GM23338 (cell line): ENCODE results near the gene TMEM255B. TPM values are rescaled to one million over a fixed set of nuclear protein-coding genes. Genes with fewer than 3 reads are reported as not detected.

Experiments used
- ATAC-seq: fragments of 200-7000 bp; cut with Tn5 transposase; 3 replicates; pipeline ENCODE4 v1.9.1; 2020
- DNase-seq: peaks from one replicate; pipeline ENCODE4 v3.0.0-alpha.2; 2015; ENCODE audit warnings: low spot score
- H2AFZ ChIP-seq: fragments of 200-600 bp; sonication (generic); 2 replicates; pipeline ENCODE4 v1.8.0; 2016; ENCODE audit warnings: antibody characterized with exemption, mild to moderate bottlenecking, moderate library complexity
- H3F3A ChIP-seq: fragments of 200-600 bp; sonication (generic); replicated peaks from 2 replicates; pipeline ENCODE4 v1.8.0; 2017; ENCODE audit warnings: antibody characterized with exemption, mixed run types, low read depth
- H3K27ac ChIP-seq: fragments of 200-600 bp; sonication (generic); 2 replicates; pipeline ENCODE4 v1.6.1; 2016; ENCODE audit warnings: low read depth
- H3K27me3 ChIP-seq: fragments of 200-600 bp; sonication (generic); 2 replicates; pipeline ENCODE4 v1.8.0; 2016; ENCODE audit warnings: mild to moderate bottlenecking, mixed run types, moderate library complexity; ENCODE audit not compliant: insufficient read depth
- H3K36me3 ChIP-seq: fragments of 200-600 bp; sonication (generic); 2 replicates; pipeline ENCODE4 v1.8.0; 2016; ENCODE audit warnings: mild to moderate bottlenecking; ENCODE audit not compliant: insufficient read depth
- H3K4me1 ChIP-seq: fragments of 200-600 bp; sonication (generic); 2 replicates; pipeline ENCODE4 v1.8.0; 2016; ENCODE audit warnings: mild to moderate bottlenecking, moderate library complexity; ENCODE audit not compliant: insufficient read depth
- H3K4me2 ChIP-seq: fragments of 200-600 bp; sonication (generic); 2 replicates; pipeline ENCODE4 v1.7.1; 2017; ENCODE audit warnings: mixed run types
- H3K4me3 ChIP-seq: fragments of 200-600 bp; sonication (generic); 2 replicates; pipeline ENCODE4 v1.6.1; 2016; ENCODE audit warnings: mixed run types
- H3K79me2 ChIP-seq: fragments of 200-600 bp; sonication (generic); replicated peaks from 2 replicates; pipeline ENCODE4 v1.8.0; 2017; ENCODE audit warnings: mild to moderate bottlenecking; ENCODE audit not compliant: insufficient read depth
- H3K9me2 ChIP-seq: fragments of 200-600 bp; sonication (generic); 2 replicates; pipeline ENCODE4 v1.8.0; 2017; ENCODE audit not compliant: insufficient read depth
- H4K20me1 ChIP-seq: fragments of 200-600 bp; sonication (generic); replicated peaks from 2 replicates; pipeline ENCODE4 v1.8.0; 2017; ENCODE audit warnings: mild to moderate bottlenecking; ENCODE audit not compliant: insufficient read depth
- H3K27ac Mint-ChIP-seq: 2 replicates; pipeline ENCODE4 v1.8.0; 2020; ENCODE audit warnings: inconsistent platforms, mild to moderate bottlenecking, moderate library complexity, mixed read lengths
- H3K27me3 Mint-ChIP-seq: 3 replicates; pipeline ENCODE4 v1.8.0; 2022; ENCODE audit warnings: low read depth, mild to moderate bottlenecking, moderate library complexity, mixed read lengths, inconsistent platforms; ENCODE audit not compliant: insufficient read depth, poor library complexity
- H3K36me3 Mint-ChIP-seq: 3 replicates; pipeline ENCODE4 v1.8.0; 2021; ENCODE audit warnings: low read depth, mild to moderate bottlenecking, inconsistent platforms, moderate library complexity, mixed read lengths
- H3K4me1 Mint-ChIP-seq: 3 replicates; pipeline ENCODE4 v1.8.0; 2020; ENCODE audit warnings: mild to moderate bottlenecking, inconsistent platforms, mixed read lengths
- H3K4me3 Mint-ChIP-seq: 3 replicates; pipeline ENCODE4 v1.8.0; 2021; ENCODE audit warnings: moderate library complexity, mild to moderate bottlenecking, inconsistent platforms, mixed read lengths
- H3K9me3 Mint-ChIP-seq: 3 replicates; pipeline ENCODE4 v1.8.0; 2020; ENCODE audit warnings: moderate library complexity, mild to moderate bottlenecking, inconsistent platforms, mixed read lengths
- CTCF ChIP-seq, 2 experiments: fragments of 200-600 bp in 1 of 2; sonication (generic) in 1 of 2; conservative IDR thresholded peaks; 2 replicates each; pipeline versions ENCODE4 v1.5.1 to v1.6.1; 2016 to 2017; ENCODE audit warnings: antibody characterized with exemption in 2 of 2, low read depth in 2 of 2, mild to moderate bottlenecking in 2 of 2, moderate library complexity in 1 of 2
- ETS1 ChIP-seq: IDR thresholded peaks from 2 replicates; pipeline ENCODE4 v1.6.1; 2016; ENCODE audit warnings: antibody characterized with exemption
- EZH2 ChIP-seq: fragments of 200-600 bp; sonication (generic); IDR thresholded peaks from one replicate; pipeline ENCODE4 v1.8.0; 2017; ENCODE audit warnings: antibody characterized with exemption, mild to moderate bottlenecking, low read depth; ENCODE audit not compliant: unreplicated experiment
- EZH2phosphoT487 ChIP-seq: fragments of 200-600 bp; sonication (generic); IDR thresholded peaks from one replicate; pipeline ENCODE4 v1.8.1; 2018; ENCODE audit warnings: antibody characterized with exemption; ENCODE audit not compliant: unreplicated experiment
- REST ChIP-seq: IDR thresholded peaks from one replicate; pipeline ENCODE4 v1.6.1; 2018; ENCODE audit warnings: antibody characterized with exemption; ENCODE audit not compliant: unreplicated experiment
- STAT1 ChIP-seq: IDR thresholded peaks from one replicate; pipeline ENCODE4 v1.6.1; 2016; ENCODE audit warnings: antibody characterized with exemption; ENCODE audit not compliant: unreplicated experiment
- ZNF114 ChIP-seq: fragments of 250-450 bp; sonication (Bioruptor Pico); IDR thresholded peaks from 2 replicates; pipeline ENCODE4 v1.5.0; 2020; ENCODE audit warnings: mild to moderate bottlenecking, moderate library complexity
- ZNF331 ChIP-seq: fragments of 250-450 bp; sonication (Bioruptor Pico); IDR thresholded peaks from 2 replicates; pipeline ENCODE4 v1.5.0; 2020; ENCODE audit warnings: low read depth, mild to moderate bottlenecking, moderate library complexity
- ZNF462 ChIP-seq: fragments of 250-450 bp; sonication (Bioruptor Pico); IDR thresholded peaks from 2 replicates; pipeline ENCODE4 v1.5.0; 2020; ENCODE audit warnings: mild to moderate bottlenecking, moderate library complexity
- polyA plus RNA-seq: library from polyadenylated mRNA; unstranded; fragments of >200 nt; fragmentation: Nextera tagmentation; extraction: Ambion mirVana; gene quantifications from 2 replicates; pipeline ENCODE4 v1.2.1, GENCODE V29; 2016
- total RNA-seq: library from RNA; depleted of rRNA; stranded (reverse); fragments of >200 nt; shearing (Covaris generic); gene quantifications from 2 replicates; pipeline ENCODE4 v1.2.3, GENCODE V29; 2014

TMEM255B gene
- total and polyA plus RNA-seq, 2 experiments from 2014 or later = 0.69 to 4.4 TPM

GRCh38 chr13:113848020-113848419 is 89.0 kb downstream of the TMEM255B start (continued):
- no peak for TF ChIP-seq ZNF462 (CRISPR knock-in tag)
- TF ChIP-seq ETS1 = no peak
- no peak for TF ChIP-seq EZH2phosphoT487
- TF ChIP-seq ZNF331 = no peak

- H3K4me3 ChIP-seq = no peak overlapping the region
- no peak overlapping the region for H3K27ac ChIP-seq
- Mint-ChIP-seq H3K9me3 (no peaks in the 10 kb centered on the region), H3K4me1 (peaks cover 23% of the 10 kb centered on the region), H3K4me3 (no peak overlapping the region), H3K27ac (no peak overlapping the region), H3K36me3 (no peaks in the 10 kb centered on the region), H3K27me3 (peaks cover under 1% of the 10 kb centered on the region)
- H3K36me3 ChIP-seq = no peaks in the 10 kb centered on the region
- no peaks in the 10 kb centered on the region for H3F3A ChIP-seq
- peak; percentile 76 for ATAC-seq
- peaks cover 4% of the 10 kb centered on the region; the same call in 1 of the 2 replicates for H3K79me2 ChIP-seq
- no peaks in the 10 kb centered on the region; the same call in 1 of the 2 replicates for H3K9me2 ChIP-seq
- no peak overlapping the region for H3K4me2 ChIP-seq
- H2AFZ ChIP-seq = no peak overlapping the region
- no peaks in the 10 kb centered on the region for H3K27me3 ChIP-seq
- DNase-seq = no peak
- peaks cover 3% of the 10 kb centered on the region for H3K4me1 ChIP-seq
- no peaks in the 10 kb centered on the region for H4K20me1 ChIP-seq
- TF ChIP-seq ETS1 (no peak), STAT1 (no peak), ZNF114 (CRISPR knock-in tag) (no peak), EZH2phosphoT487 (no peak), EZH2 (no peak), ZNF331 (no peak), CTCF (conservative IDR thresholded peaks at IDR 0.05; ENCODE audit: low read depth in 2 of 2) (no peak), REST (no peak)
Measured at GRCh38 chr13:113848431-113849260, 89.6 kb downstream of the TMEM255B start.
